A549 (cell line): ENCODE data around the gene PRR5.

Experiments
- ATOH8 ChIP-seq: fragments of 250-450 bp; sonication (Bioruptor Pico); IDR thresholded peaks from 2 replicates; pipeline ENCODE4 v1.5.0; 2020; ENCODE audit warnings: low read depth, mild to moderate bottlenecking, moderate library complexity
- ESRRA ChIP-seq: fragments of 150-350 bp; IDR thresholded peaks from 2 replicates; pipeline ENCODE4 v1.6.1; 2014; ENCODE audit warnings: mild to moderate bottlenecking, low read length, borderline replicate concordance
- GATA3 ChIP-seq: IDR thresholded peaks from 2 replicates; pipeline ENCODE4 v1.6.1; 2012; ENCODE audit warnings: borderline replicate concordance
- HOXB13 ChIP-seq: fragments of 250-450 bp; sonication (Bioruptor Pico); IDR thresholded peaks from 2 replicates; pipeline ENCODE4 v1.5.0; 2020; ENCODE audit warnings: low read depth, mild to moderate bottlenecking, moderate library complexity
- KDM5A ChIP-seq: fragments of 200-600 bp; sonication (generic); IDR thresholded peaks from 2 replicates; pipeline ENCODE4 v1.6.1; 2016; ENCODE audit warnings: antibody characterized with exemption, mild to moderate bottlenecking
- MAZ ChIP-seq: fragments of 150-350 bp; IDR thresholded peaks from 2 replicates; pipeline ENCODE4 v1.6.1; 2014; ENCODE audit warnings: antibody characterized with exemption, low read depth, low read length, borderline replicate concordance
- MYC ChIP-seq: IDR thresholded peaks from 2 replicates; pipeline ENCODE4 v1.6.1; 2012; ENCODE audit warnings: mild to moderate bottlenecking, inconsistent platforms, low read length, improper control_type of control experiment, borderline replicate concordance
- POLR2A ChIP-seq: IDR thresholded peaks from 2 replicates; pipeline ENCODE4 v1.6.1; 2012; ENCODE audit warnings: mild to moderate bottlenecking, low read length
- TP53 ChIP-seq: fragments of 250-450 bp; sonication (Bioruptor Pico); IDR thresholded peaks from 2 replicates; pipeline ENCODE4 v1.5.0; 2021; ENCODE audit warnings: mild to moderate bottlenecking, moderate library complexity
- TF ChIP-seq, protein P1 (sequence below): fragments of >200 bp; sonication (Bioruptor Twin); formaldehyde crosslinking; IDR thresholded peaks from 3 replicates; pipeline ENCODE4 v1.5.1; 2016
- TF ChIP-seq, protein P2 (sequence below): IDR thresholded peaks from 2 replicates; pipeline ENCODE4 v1.6.1; 2012

DNA sequence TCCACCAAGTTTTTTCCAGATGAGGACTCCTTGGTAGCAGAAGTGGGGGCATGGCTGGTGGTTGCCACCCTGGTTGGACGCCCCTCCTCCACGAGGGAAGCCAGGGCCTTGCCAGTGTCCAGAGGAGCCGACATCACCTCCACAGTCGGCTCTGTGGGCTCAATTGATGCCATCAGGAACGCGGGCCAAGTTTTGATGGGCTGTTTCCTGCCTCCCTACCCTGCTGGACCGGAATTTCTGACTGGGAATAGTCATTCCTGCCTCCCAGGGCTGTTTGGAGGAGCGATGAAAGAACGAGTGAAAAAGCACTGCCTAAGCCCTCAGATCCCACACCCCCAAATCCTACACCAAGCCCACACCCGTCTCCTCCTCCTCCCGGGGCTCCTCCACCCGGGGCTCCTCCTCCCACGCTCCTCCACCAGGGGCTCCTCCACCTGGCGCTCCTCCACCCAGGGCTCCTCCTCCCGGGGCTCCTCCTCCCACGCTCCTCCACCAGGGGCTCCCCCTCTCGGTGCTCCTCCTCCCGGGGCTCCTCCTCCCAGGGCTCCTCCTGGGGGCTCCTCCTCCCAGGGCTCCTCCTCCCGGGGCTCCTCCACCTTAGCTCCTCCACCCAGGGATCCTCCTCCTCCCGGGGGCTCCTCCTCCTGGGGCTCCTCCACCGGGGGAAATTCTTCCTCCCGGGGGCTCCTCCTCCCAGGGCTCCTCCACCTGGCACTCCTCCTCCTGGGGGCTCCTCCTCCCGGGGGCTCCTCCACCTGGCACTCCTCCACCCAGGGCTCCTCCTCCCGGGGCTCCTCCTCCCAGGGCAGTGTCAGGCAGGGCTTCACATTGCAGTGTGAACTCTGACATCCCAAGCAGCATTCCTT, 10.0 kb upstream of the PRR5 start:
- TF ChIP-seq, protein P1, sequence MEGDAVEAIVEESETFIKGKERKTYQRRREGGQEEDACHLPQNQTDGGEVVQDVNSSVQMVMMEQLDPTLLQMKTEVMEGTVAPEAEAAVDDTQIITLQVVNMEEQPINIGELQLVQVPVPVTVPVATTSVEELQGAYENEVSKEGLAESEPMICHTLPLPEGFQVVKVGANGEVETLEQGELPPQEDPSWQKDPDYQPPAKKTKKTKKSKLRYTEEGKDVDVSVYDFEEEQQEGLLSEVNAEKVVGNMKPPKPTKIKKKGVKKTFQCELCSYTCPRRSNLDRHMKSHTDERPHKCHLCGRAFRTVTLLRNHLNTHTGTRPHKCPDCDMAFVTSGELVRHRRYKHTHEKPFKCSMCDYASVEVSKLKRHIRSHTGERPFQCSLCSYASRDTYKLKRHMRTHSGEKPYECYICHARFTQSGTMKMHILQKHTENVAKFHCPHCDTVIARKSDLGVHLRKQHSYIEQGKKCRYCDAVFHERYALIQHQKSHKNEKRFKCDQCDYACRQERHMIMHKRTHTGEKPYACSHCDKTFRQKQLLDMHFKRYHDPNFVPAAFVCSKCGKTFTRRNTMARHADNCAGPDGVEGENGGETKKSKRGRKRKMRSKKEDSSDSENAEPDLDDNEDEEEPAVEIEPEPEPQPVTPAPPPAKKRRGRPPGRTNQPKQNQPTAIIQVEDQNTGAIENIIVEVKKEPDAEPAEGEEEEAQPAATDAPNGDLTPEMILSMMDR, result no peak
- TF ChIP-seq, protein P2, sequence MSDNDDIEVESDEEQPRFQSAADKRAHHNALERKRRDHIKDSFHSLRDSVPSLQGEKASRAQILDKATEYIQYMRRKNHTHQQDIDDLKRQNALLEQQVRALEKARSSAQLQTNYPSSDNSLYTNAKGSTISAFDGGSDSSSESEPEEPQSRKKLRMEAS, result no peak
- no peak for TF ChIP-seq HOXB13
- no peak for TF ChIP-seq ATOH8 (CRISPR knock-in tag)
- TF ChIP-seq KDM5A, result no peak
- no peak for TF ChIP-seq MYC
- TF ChIP-seq MAZ, result no peak
- TF ChIP-seq ESRRA, result no peak
- no peak for TF ChIP-seq TP53 (CRISPR knock-in tag)
- no peak for TF ChIP-seq GATA3
- TF ChIP-seq POLR2A, result no peak
